Mammary epithelial cell (primary cell): Measurements from ENCODE around the gene SYP.

Experiments used
- CTCF ChIP-seq, 2 donors: IDR thresholded peaks in 1 of 2; conservative IDR thresholded peaks in 1 of 2; 2 replicates each; pipeline ENCODE4 v1.5.1; 2011 to 2012; ENCODE audit warnings: inconsistent platforms in 2 of 2, low read length in 2 of 2, mild to moderate bottlenecking in 2 of 2, control low read depth in 1 of 2, low read depth in 1 of 2; ENCODE audit not compliant: insufficient read depth in 1 of 2; ENCODE audit errors: extremely low read depth in 1 of 2
- EZH2 ChIP-seq: IDR thresholded peaks from 2 replicates; pipeline ENCODE4 v1.6.1; 2012; ENCODE audit warnings: low read length, inconsistent platforms, borderline replicate concordance

- TF ChIP-seq CTCF (conservative IDR thresholded peaks at IDR 0.05 in 1 of 2, IDR thresholded peaks at IDR 0.05 in 1 of 2; ENCODE audit: extremely low read depth in 1 of 2, insufficient read depth in 1 of 2, low read depth in 1 of 2, low read length in 2 of 2) (no peak), EZH2 (no peak)
Measured at GRCh38 chrX:49199315-49199595, 738 bp downstream of the SYP start.
